HG03103 (cell line): ENCODE data around the gene TRIM64C.
"Not testable (repeated sequence)": the region's sequence is repeated elsewhere in the genome, so short reads cannot be mapped to it uniquely, and the experiment has no call there.

Experiments used
- ATAC-seq: cut with Tn5 transposase; IDR thresholded peaks from one replicate; pipeline ENCODE4 v1.9.1; 2021; ENCODE audit warnings: low read depth; ENCODE audit not compliant: unreplicated experiment

Gene TRIM64C, protein sequence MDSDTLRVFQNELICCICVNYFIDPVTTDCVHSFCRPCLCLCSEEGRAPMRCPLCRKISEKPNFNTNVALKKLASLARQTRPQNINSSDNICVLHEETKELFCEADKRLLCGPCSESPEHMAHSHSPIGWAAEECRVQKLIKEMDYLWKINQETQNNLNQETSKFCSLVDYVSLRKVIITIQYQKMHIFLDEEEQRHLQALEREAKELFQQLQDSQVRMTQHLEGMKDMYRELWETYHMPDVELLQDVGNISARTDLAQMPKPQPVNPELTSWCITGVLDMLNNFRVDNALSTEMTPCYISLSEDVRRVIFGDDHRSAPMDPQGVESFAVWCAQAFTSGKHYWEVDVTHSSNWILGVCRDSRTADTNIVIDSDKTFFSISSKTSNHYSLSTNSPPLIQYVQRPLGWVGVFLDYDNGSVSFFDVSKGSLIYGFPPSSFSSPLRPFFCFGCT

DNA sequence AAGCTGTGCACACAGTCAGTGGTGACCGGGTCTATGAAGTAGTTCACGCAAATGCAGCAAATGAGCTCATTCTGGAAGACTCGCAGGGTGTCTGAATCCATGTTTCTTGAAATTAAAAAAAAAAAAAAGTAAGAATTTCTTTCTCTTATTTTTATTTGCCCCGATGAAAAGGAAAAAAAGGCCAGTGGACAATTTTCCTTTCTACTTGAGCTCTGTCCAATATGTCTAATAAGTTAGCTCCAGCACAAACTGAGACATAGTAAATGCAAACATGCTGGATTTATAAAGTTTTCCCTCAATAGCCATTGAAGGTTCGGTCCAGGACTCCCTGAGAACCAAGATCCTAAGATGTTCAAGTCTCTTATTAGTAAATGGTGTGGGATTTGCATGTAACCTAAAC lies at the start of gene TRIM64C:
TSS of gene TRIM64C (minus strand) at position 101 of the 400 bp plus-strand sequence. CDS start at position 101, 0 bp downstream.
- not testable (repeated sequence) for ATAC-seq

DNA sequence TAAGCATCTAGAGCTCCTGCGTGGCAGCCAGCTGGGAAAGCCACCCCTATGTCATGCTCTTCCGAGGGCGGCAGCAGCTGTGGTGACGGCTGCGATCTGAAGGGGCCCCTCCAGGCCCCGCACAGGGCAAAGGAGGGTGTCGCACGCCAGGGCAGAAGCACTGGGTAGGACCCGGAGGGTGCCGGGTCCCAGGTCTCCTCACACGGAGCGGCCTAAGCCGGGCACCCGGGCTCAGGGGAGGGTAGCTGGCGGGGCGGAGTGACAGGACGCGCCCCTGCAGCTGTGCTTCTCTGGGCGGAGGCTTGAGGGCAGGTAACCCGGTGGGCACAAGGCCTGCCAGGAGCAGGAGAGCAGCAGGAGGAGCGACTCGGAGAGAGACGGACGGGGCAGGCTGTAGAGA lies 43.4 kb upstream of the TRIM64C start:
- not testable (repeated sequence) for ATAC-seq

DNA sequence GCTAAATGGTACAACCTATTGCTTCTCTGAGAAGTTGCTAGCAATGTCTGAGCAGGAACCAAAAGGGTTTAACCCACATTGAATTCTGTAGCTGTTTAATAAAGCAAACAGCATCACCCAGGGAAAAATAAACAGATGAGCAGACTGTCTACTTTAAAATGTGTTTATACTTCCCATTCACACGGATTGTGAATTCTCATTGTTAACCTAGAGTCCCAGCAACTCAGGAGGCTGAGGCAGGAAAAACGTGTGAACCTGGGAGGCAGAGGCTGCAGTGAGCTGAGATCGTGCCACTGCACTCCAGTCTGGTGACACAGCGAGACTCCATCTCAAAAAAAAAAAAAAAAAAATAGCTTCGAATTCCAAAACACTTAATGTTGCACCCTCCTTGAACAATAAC lies 11.0 kb upstream of the TRIM64C start:
- not testable (repeated sequence) for ATAC-seq

DNA sequence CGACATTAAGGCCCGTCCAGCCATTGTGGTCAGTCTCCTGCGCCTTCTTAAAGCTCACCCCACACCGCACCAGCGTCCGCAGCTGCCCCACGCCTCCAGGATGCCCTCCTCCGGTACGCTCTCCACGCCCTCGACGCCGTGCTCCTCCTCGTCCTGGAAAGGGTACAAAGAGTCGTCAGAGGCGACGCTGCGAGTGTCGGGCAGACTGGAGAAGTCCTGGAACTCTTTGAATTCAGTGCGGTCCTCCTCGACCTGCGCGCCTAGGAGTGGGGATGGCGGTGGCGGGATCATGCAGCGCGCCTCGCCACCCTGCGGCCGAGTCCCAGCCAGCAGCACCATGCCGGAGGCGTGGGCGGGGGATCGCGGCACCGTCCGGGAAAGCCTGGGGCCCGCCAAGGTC lies 9.1 kb downstream of the TRIM64C start:
- ATAC-seq = not testable (repeated sequence)

DNA sequence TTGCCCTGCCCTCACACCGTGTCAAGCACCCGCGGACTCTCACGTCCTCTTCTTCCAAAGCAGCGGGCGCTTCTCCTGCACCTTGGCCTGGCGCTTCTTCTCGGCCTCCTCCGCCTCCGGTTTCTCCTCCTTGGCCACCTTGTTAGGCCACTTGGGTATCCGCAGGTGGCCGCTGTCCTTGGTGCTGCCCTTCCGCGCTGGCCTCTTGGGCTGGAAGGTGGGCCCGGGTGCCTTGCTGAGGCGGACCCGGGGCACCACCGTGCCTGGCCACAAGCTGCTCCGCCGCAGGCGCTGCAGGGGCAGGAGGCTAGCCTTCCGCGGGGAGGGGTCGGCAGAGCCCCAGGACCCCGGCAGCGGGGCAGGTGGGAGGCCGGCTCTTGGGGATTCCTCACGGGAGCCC lies 10.7 kb downstream of the TRIM64C start:
- not testable (repeated sequence) for ATAC-seq

DNA sequence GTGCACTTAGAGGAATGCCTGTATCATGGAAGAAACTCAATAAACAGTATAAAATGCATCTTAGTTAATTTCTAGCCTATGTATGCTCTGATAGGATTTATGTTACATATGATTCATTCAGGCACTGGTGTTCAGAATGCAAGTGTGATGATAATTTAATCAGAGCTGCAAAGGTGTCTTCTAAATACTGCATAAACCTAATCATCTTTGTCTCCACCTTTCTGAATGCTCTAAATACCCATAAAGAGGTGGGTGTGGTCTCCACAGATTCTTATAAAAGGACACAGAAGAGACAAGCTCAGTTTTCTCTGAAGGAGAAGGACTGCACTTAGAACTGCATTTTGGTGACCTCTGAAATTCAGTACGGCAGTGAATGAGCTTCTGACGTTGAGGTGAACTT lies 30.4 kb downstream of the TRIM64C start, which contains the start of gene TRIM49B:
TSS of gene TRIM49B (plus strand) at position 301 of the 400 bp plus-strand sequence. CDS start 2,777 bp downstream, outside the sequence.
- ATAC-seq = not testable (repeated sequence)
